SK-N-SH treated with all-trans-retinoic acid at 6 μM for 48 hours (cell line): Measurements from ENCODE around the gene ADAMTS2.

Experiments used
- ATAC-seq: fragments of 200-7000 bp; cut with Tn5 transposase; 3 replicates; pipeline ENCODE4 v1.9.1; 2020; ENCODE audit warnings: mild to moderate bottlenecking, moderate library complexity
- ARNTL ChIP-seq: fragments of 450-650 bp; formaldehyde crosslinking; IDR thresholded peaks from 2 replicates; pipeline ENCODE4 v1.5.0; 2020; ENCODE audit warnings: low read depth, mild to moderate bottlenecking, moderate library complexity, borderline replicate concordance
- BACH2 ChIP-seq: fragments of 250-450 bp; sonication (Bioruptor Pico); IDR thresholded peaks from 2 replicates; pipeline ENCODE4 v1.9.0; 2021; ENCODE audit warnings: mild to moderate bottlenecking, borderline replicate concordance
- CREB5 ChIP-seq: fragments of 250-450 bp; sonication (Bioruptor Pico); IDR thresholded peaks from 2 replicates; pipeline ENCODE4 v1.5.1; 2020; ENCODE audit warnings: low read depth, mild to moderate bottlenecking, moderate library complexity
- CSDC2 ChIP-seq: fragments of 250-450 bp; sonication (Bioruptor Pico); IDR thresholded peaks from 2 replicates; pipeline ENCODE4 v1.5.0; 2020; ENCODE audit warnings: mild to moderate bottlenecking, moderate library complexity
- CSRNP3 ChIP-seq: fragments of 250-450 bp; sonication (Bioruptor Pico); IDR thresholded peaks from 2 replicates; pipeline ENCODE4 v1.5.1; 2021; ENCODE audit warnings: mild to moderate bottlenecking, moderate library complexity
- ESRRG ChIP-seq: fragments of 250-450 bp; sonication (Bioruptor Pico); IDR thresholded peaks from 2 replicates; pipeline ENCODE4 v1.6.1; 2021; ENCODE audit warnings: mild to moderate bottlenecking
- ISL1 ChIP-seq: fragments of 250-450 bp; sonication (Bioruptor Pico); IDR thresholded peaks from 2 replicates; pipeline ENCODE4 v2.1.2; 2022; ENCODE audit warnings: mild to moderate bottlenecking, moderate library complexity
- OSR1 ChIP-seq: fragments of 250-450 bp; sonication (Bioruptor Pico); IDR thresholded peaks from 2 replicates; pipeline ENCODE4 v1.8.0; 2022; ENCODE audit warnings: moderate library complexity, mild to moderate bottlenecking, inconsistent platforms
- PATZ1 ChIP-seq: fragments of 250-450 bp; sonication (Bioruptor Pico); IDR thresholded peaks from 2 replicates; pipeline ENCODE4 v1.8.0; 2020; ENCODE audit warnings: mild to moderate bottlenecking, moderate library complexity, borderline replicate concordance
- POU6F1 ChIP-seq: fragments of 250-450 bp; sonication (Bioruptor Pico); IDR thresholded peaks from 2 replicates; pipeline ENCODE4 v1.8.0; 2021; ENCODE audit warnings: low read depth, mild to moderate bottlenecking, moderate library complexity, borderline replicate concordance
- RARB ChIP-seq: fragments of 250-450 bp; sonication (Bioruptor Pico); IDR thresholded peaks from 2 replicates; pipeline ENCODE4 v1.8.0; 2021; ENCODE audit warnings: mild to moderate bottlenecking, moderate library complexity
- TCF4 ChIP-seq: fragments of 250-450 bp; sonication (Bioruptor Pico); IDR thresholded peaks from 2 replicates; pipeline ENCODE4 v1.8.0; 2021; ENCODE audit warnings: mild to moderate bottlenecking, moderate library complexity, borderline replicate concordance
- TOX ChIP-seq: fragments of 250-450 bp; sonication (Bioruptor Pico); IDR thresholded peaks from 2 replicates; pipeline ENCODE4 v1.8.0; 2021; ENCODE audit warnings: mild to moderate bottlenecking, moderate library complexity, borderline replicate concordance
- TSHZ2 ChIP-seq: fragments of 250-450 bp; sonication (Bioruptor Pico); IDR thresholded peaks from 2 replicates; pipeline ENCODE4 v1.5.0; 2020; ENCODE audit warnings: mild to moderate bottlenecking, moderate library complexity
- ZC3H10 ChIP-seq: fragments of 250-450 bp; sonication (Bioruptor Pico); IDR thresholded peaks from 2 replicates; pipeline ENCODE4 v1.5.1; 2021; ENCODE audit warnings: mild to moderate bottlenecking, moderate library complexity
- ZFP3 ChIP-seq: fragments of 250-450 bp; sonication (Bioruptor Pico); IDR thresholded peaks from 2 replicates; pipeline ENCODE4 v1.5.0; 2020; ENCODE audit warnings: mild to moderate bottlenecking, moderate library complexity
- ZFP30 ChIP-seq: fragments of 450-650 bp; formaldehyde crosslinking; IDR thresholded peaks from 2 replicates; pipeline ENCODE4 v1.5.0; 2022; ENCODE audit warnings: mild to moderate bottlenecking, moderate library complexity
- ZNF565 ChIP-seq: fragments of 450-650 bp; formaldehyde crosslinking; conservative IDR thresholded peaks from 2 replicates; pipeline ENCODE4 v1.5.0; 2020; ENCODE audit warnings: low read depth, mild to moderate bottlenecking, moderate library complexity
- ZNF70 ChIP-seq: fragments of 450-650 bp; formaldehyde crosslinking; IDR thresholded peaks from 2 replicates; pipeline ENCODE4 v1.5.0; 2020; ENCODE audit warnings: mild to moderate bottlenecking, moderate library complexity
- ZNF8 ChIP-seq: fragments of 450-650 bp; formaldehyde crosslinking; IDR thresholded peaks from 2 replicates; pipeline ENCODE4 v1.5.0; 2020; ENCODE audit warnings: mild to moderate bottlenecking, moderate library complexity

The ADAMTS2 gene

GRCh38 chr5:179266291-179267070, 78.8 kb downstream of the ADAMTS2 start:
- TF ChIP-seq ZFP3 (CRISPR knock-in tag) = no peak
- no peak for TF ChIP-seq ZFP30
- no peak for TF ChIP-seq BACH2
- TF ChIP-seq CSRNP3 (CRISPR knock-in tag) = no peak
- TF ChIP-seq TCF4 (CRISPR knock-in tag) = no peak
- no peak for TF ChIP-seq ARNTL (CRISPR knock-in tag)
- no peak for TF ChIP-seq ESRRG (CRISPR knock-in tag)
- TF ChIP-seq ZNF8 (CRISPR knock-in tag) = no peak
- TF ChIP-seq CREB5 (CRISPR knock-in tag) = no peak
- no peak for TF ChIP-seq PATZ1 (CRISPR knock-in tag)
- TF ChIP-seq ISL1 (CRISPR knock-in tag) = no peak
- no peak for TF ChIP-seq TOX (CRISPR knock-in tag)
- TF ChIP-seq POU6F1 = no peak
- no peak for TF ChIP-seq CSDC2 (CRISPR knock-in tag)
- TF ChIP-seq OSR1 (CRISPR knock-in tag) = no peak
- TF ChIP-seq ZNF565 (CRISPR knock-in tag) = no peak
- no peak for TF ChIP-seq TSHZ2 (CRISPR knock-in tag)
- no peak for TF ChIP-seq ZNF70
- no peak for TF ChIP-seq RARB (CRISPR knock-in tag)
- TF ChIP-seq ZC3H10 = no peak

GRCh38 chr5:179265514-179266290, 79.6 kb downstream of the ADAMTS2 start:
- ATAC-seq = no peak
- no peak for TF ChIP-seq TCF4 (CRISPR knock-in tag)
- no peak for TF ChIP-seq PATZ1 (CRISPR knock-in tag)
- TF ChIP-seq ZFP30 = no peak
- TF ChIP-seq ZNF8 (CRISPR knock-in tag) = no peak
- TF ChIP-seq TOX (CRISPR knock-in tag) = no peak
- TF ChIP-seq TSHZ2 (CRISPR knock-in tag) = no peak
- TF ChIP-seq POU6F1 = no peak

More at GRCh38 chr5:179266291-179267070, 78.8 kb downstream of the ADAMTS2 start:
- ATAC-seq = no peak
